GM21786 (cell line): ENCODE measurements around the gene CSTF2T.

Source experiments
- ATAC-seq: cut with Tn5 transposase; IDR thresholded peaks from one replicate; pipeline ENCODE4 v1.9.1; 2021; ENCODE audit not compliant: unreplicated experiment

Gene CSTF2T

GRCh38 chr10:51653025-51653424 is 46.4 kb downstream of the CSTF2T start:
- ATAC-seq, result no peak

- ATAC-seq, result no peak
Measured at GRCh38 chr10:51651063-51651462, 48.3 kb downstream of the CSTF2T start.

GRCh38 chr10:51649064-51649463 is 50.3 kb downstream of the CSTF2T start:
- no peak for ATAC-seq
